ENCODE measurements around the gene AGBL2.

DNA sequence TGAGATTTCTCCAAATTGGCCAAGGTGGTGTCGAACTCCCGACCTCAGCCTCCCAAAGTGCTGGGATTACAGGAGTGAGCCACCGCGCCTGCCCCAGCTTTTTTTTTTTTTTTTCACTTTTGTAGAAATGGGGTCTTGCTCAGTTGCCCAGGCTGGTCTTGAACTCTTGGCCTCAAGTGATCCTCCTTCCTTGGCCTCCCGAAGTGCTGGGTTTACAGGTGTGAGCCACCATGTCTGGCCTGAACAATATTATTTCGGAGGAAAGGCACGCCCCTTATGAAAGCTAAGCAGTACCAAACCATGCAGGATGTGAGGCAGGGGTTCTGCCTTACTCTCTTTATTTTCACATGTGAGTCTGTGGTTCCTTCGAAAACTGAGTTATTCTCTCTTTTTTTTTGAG is 88.9 kb downstream of the AGBL2 start:
- TF ChIP-seq, protein P1, sequence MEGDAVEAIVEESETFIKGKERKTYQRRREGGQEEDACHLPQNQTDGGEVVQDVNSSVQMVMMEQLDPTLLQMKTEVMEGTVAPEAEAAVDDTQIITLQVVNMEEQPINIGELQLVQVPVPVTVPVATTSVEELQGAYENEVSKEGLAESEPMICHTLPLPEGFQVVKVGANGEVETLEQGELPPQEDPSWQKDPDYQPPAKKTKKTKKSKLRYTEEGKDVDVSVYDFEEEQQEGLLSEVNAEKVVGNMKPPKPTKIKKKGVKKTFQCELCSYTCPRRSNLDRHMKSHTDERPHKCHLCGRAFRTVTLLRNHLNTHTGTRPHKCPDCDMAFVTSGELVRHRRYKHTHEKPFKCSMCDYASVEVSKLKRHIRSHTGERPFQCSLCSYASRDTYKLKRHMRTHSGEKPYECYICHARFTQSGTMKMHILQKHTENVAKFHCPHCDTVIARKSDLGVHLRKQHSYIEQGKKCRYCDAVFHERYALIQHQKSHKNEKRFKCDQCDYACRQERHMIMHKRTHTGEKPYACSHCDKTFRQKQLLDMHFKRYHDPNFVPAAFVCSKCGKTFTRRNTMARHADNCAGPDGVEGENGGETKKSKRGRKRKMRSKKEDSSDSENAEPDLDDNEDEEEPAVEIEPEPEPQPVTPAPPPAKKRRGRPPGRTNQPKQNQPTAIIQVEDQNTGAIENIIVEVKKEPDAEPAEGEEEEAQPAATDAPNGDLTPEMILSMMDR (conservative IDR thresholded peaks at IDR 0.05; ENCODE audit: low read length): no peak
- no peak for TF ChIP-seq EZH2phosphoT487 (IDR thresholded peaks at IDR 0.05; ENCODE audit: borderline replicate concordance)
